ENCODE results near the gene MYCBPAP.

Gene MYCBPAP

GRCh38 chr17:50554201-50554600, 46.0 kb downstream of the MYCBPAP start:
- DNase-seq = no peak

DNA sequence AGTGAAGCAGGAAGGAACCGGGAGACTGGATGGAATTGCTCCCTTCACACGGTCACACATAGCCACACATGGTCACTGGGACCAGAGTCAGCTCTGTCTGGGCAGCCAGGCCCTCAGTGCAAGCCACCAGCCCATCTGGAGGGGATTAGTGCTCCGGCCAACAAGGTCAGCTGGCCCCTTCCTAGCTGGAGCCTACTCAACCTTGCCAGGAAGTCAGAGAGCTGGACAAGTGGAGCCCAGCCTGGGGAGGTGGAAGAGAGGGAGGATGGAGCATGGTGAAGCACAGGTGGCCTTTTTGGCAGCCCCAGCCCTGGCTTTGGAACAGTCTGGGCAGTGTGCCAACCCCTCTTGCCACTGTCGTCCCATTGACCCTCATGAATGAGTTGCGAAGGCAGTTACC, 48.6 kb downstream of the MYCBPAP start:
- DNase-seq = no peak

DNA sequence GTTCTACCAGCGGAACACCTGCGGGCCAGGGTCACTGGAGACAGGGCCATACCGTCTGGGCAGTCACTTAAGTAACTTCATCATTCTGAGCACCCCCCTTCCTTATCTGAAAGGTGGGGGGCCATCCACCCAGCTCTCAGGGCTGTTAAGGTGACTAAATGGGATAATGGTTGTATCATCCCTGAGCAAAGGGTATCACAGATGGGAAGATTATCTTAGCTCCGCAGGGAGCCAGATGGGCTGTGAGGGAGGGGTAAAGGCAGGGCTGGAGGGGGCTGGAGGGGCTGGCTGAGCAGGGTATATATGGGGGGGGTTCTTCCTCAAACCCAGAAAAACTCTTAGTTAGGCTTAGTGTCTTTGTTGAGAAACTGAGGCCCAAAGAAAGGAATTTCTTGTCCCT, 49.4 kb downstream of the MYCBPAP start:
- DNase-seq = no peak

DNA sequence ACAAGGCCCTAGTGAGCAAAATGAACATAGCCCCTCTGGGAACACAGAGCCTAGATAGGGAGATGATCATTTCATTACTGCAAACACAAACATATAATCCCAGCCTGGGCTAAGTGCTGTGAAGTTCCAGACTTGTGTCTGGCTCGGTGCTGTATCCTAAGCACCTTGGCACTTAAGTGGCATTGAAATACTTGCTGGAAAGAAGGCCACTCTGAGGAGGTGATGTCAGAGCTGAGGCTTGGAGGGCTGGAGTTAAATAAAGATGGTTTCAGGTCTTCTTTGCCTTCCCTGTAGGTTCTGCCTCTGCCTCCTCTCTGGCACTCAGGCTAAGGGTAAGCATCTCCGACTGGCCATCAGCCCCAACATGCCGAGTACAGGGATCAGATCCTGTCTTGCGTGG, 49.9 kb downstream of the MYCBPAP start:
- DNase-seq = no peak

DNA sequence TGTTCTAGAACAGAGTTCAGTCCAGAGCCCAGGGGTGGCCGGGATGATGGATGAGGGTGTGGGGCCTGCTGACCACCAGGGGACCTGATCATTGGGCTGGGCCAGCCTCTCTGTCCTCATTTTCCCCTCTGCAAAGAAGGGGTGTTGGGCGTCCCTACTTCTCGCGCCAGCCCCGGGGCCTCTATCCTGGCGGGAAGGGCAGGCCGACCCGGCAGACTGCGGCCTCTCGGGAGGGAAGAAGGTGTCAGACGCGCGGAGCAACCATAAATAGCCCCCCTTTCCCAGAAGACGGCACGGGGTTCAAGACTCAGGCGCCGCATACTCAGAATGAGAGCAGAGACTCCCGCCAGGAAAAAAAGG, 50.3 kb downstream of the MYCBPAP start:
- DNase-seq = no peak

DNA sequence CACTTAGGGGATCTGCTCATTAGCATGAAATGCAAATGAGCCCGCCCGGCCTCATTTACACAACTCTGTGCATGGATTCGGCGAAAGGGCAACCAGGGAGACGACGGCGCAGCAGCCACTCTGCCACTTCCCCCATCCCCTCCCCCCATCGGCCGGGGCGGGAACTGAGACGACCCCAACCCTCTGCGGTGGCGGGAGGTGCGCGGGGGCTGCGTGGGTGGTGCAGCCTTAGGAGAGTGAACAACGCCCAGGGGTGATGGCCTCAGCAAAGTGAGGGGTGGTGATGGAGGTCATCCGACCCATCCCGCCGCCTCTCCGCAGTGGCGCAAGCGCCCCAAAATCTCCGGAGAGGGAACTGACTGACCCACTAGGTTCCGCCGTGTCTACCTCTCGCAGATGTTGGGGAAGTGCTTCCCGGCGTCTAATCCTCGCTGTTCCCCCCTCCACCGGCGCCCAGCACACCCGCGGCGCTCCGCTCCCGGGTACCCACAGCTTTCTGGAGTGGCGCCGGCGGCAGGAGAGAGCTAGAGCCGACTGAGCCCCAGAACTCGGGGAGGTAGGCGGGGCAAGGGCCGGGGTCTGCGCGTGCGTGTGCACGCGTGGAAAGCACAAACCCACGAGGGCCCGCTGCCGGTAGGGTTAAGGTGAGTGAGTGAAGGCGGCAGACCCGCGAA, 50.8 kb downstream of the MYCBPAP start:
- DNase-seq = peak; percentile 35

GRCh38 chr17:50559674-50560184, 51.5 kb downstream of the MYCBPAP start:
- DNase-seq = peak; percentile 41

DNA sequence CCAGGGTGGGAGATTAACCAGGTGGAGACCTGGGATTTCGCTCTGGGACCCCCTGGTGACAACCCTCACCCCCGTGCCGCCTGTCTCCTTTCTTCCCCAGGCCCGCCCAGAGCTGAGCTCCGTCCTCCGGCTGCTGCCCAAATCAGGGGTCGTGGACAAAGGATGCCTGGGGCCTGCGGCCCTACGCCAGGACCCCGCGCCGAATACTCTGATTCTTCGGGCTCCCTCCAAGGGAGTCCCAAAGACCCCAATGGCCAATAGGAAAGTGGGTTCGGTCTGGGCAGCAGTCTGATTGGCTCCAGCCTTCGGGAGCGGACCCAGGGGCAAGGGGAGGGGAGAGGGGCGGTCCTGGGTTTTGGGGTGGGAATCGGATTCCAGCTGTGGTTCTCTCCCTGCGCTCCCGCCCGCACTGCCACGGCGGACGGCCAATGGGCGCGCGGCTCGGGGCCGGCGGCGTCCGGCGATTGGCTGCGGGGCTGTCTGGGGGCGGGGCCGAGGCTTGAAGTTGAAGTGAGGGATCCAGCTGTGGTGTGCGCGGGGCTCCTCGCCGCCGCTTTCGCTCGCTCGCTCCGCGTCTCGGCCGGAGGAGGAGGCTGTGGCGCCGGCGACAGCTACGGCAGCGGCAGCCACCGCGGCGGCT, 52.1 kb downstream of the MYCBPAP start, which contains the start of gene CACNA1G:
CACNA1G (plus strand) TSS at position 531 of the 640 bp plus-strand sequence. CDS start 745 bp downstream, outside the sequence.
- peak; percentile 78 for DNase-seq

GRCh38 chr17:50560931-50561745, 52.9 kb downstream of the MYCBPAP start:
- DNase-seq = no peak

DNA sequence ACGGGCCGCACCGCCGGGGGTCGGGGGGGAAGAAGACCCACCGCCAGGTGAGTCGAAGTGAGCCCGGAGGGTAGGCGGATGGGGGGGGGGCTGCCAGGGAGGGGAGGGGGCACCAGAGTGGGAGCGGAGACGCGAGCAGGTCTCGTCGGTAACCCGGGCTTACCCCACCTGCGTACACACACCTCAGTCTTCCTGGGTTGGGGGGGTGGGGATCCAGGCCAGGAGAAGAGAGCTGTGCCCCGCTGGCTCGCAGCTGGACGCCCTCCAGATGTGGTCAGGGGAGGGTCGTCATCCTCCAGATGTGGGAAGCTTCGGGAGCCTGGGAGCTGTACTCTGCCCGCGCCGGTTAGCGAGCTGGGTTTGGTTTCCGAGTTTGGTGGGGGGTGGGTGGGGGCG, 53.5 kb downstream of the MYCBPAP start:
- no peak for DNase-seq

GRCh38 chr17:50562242-50563091, 54.2 kb downstream of the MYCBPAP start:
- DNase-seq = no peak

DNA sequence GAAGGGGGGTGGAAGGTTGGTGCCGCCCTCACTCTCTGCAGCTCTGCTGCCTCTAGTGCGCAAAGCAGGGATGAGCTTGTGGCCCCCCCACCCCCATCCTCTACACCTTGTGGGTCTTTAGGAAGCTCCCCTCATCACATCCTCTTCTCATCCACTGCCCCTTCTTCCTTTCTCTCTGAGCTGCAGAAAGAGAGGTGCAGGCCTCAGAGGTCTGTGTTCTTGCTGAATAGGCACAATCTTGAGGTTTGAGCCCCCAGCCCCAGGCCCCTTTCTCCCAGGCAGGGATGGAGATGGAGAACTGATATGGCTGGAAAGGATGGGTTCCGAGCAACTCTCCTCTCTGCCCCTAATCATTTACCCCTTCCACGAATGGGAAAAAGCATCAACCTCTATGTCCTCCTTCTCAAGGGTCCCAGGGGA, 54.9 kb downstream of the MYCBPAP start:
- DNase-seq = no peak

DNA sequence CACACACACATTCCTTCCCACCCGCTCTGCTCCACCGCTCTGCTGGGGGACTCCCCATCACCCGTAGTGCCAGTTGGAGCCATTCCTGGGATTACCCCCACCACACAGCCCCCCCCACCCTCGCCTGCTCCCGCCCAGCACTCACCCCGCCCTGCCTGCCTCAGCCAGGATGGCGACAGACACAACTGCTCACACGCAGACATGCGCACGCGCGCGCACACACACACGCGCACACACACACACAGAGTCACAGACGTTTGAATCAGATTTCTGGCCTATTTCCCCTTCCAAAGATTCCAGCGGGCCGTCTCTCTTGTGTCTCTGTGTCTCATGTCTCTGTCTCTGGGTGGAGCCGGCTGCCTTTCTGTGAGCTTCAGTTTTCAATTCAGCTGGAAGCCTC, 56.7 kb downstream of the MYCBPAP start:
- DNase-seq = peak; percentile 42

DNA sequence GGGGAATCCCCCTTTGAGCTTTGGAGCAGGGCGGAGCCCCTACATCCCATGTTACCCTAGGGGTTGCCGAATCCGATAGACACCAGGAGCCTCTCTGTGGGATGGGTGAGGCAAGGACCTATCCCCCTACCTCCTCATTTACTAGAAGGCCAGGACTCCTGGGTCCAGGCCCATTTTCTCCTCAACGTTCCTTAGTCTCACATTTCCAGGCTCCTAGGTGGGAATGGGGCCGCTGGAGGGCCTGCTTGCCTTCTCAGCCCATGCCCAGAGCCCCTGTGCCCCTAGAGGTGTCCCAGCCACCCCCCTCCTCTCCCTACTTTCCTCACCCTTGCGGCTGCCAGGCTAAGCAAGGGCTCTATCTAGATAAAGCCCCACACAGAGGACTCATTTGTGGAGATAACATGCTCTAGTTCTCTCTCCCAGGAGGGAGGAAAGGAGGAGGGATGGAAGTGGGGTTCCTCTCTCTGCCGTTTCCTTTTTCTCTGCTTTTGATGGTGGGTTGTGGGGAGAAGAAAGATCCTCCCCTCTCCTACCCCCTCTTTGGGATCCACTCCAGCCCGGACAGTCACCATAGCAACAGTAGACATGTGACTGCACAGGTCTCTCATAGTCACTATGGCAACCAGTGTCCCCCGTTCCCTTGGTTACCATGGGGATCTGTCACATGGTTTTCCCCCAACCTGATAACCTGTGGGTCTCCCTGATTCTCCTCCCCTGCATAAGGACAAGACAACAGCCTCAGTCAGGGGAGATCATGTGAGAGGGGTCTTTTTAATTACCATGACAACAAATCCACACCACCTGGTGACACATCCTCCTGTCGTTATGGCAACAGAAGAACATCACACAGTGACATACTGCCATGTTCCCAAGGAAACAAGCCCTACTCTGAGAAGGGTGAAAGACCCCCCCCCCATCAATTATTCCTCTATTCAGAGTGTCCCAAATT, 57.4 kb downstream of the MYCBPAP start:
- DNase-seq = no peak

GRCh38 chr17:50566886-50567285, 58.6 kb downstream of the MYCBPAP start:
- DNase-seq = no peak

GRCh38 chr17:50568659-50569058, 60.4 kb downstream of the MYCBPAP start:
- DNase-seq = no peak

DNA sequence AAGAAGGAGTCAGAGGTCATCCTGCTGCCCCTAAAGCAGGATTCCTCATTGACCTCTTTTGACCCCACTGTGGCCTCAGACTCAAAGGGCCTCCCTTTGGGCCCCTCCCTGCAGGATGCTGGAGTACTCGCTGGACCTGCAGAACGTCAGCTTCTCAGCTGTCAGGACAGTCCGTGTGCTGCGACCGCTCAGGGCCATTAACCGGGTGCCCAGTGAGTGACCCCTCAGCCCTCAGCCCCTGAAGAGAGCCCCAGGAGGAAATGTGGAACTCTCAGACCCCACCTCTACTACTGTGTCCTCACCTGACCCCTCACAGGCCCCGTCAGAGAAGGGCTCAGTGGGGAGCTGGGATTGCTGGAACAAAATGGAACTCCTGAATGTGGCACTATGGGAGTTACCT, 61.4 kb downstream of the MYCBPAP start:
- DNase-seq = no peak

DNA sequence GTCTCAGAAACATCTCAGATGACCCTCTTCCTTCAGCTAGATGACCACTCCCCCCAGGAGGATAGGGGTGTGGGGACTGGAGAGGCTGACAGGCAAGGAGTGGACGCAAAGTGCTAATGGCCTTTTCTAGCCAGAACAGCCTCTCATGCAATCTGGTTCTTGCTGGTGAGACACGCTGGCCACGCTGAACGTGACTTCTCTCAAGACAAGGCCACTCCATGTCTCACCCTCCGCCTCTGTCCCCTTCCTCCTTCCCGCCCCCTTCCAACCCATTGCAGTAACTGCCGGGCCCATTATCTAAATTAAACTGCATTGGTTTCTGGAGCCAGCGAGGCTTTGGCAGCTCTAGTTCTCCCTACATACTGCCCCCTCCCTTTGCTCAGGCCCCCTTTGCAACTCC, 61.8 kb downstream of the MYCBPAP start:
- no peak for DNase-seq

DNA sequence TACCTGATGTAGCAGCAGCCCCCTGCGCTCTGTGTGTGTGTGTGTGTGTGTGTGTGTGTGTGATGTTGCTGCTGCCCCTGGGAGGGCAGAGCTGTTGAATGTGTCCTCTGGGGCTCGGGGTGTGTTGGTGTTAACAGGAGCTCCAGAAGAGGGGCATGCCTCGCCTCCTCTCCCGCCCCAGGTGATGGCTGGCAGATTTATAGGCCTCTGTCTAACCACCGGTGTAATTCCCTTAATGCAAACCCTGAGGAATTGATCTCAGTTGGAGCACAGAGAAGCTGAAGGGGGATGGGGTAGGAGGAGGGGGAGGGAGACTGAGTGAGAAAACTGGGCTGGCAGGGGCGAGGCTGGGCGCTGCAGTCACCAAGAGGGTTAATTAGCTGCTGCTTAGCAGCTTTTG, 62.3 kb downstream of the MYCBPAP start:
- DNase-seq = no peak

- no peak for DNase-seq
Measured at GRCh38 chr17:50571681-50572080, 63.4 kb downstream of the MYCBPAP start.

DNA sequence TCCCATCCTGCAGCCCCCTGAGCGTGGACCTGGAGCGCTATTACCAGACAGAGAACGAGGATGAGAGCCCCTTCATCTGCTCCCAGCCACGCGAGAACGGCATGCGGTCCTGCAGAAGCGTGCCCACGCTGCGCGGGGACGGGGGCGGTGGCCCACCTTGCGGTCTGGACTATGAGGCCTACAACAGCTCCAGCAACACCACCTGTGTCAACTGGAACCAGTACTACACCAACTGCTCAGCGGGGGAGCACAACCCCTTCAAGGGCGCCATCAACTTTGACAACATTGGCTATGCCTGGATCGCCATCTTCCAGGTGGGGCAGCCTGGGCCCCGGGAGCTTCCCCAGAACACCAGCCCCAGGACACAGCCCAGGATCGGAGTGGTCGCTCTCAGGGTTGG, 64.3 kb downstream of the MYCBPAP start:
- DNase-seq = no peak
